Stimulated activated CD8-positive, alpha-beta memory T cell treated with anti-CD3 and anti-CD28 coated beads, Interleukin-12 subunit alpha, Interleukin-12 subunit beta, amount 100 ng/mL, for 24 hours (primary cell): Measurements from ENCODE around the gene FAM89B.
"Not testable (repeated sequence)": the region's sequence is repeated elsewhere in the genome, so short reads cannot be mapped to it uniquely, and the experiment has no call there.

Source experiments
- DNase-seq: peaks from one replicate; pipeline ENCODE4 v3.0.0-alpha.2; 2020; ENCODE audit errors: extremely low read depth

Gene FAM89B

DNA sequence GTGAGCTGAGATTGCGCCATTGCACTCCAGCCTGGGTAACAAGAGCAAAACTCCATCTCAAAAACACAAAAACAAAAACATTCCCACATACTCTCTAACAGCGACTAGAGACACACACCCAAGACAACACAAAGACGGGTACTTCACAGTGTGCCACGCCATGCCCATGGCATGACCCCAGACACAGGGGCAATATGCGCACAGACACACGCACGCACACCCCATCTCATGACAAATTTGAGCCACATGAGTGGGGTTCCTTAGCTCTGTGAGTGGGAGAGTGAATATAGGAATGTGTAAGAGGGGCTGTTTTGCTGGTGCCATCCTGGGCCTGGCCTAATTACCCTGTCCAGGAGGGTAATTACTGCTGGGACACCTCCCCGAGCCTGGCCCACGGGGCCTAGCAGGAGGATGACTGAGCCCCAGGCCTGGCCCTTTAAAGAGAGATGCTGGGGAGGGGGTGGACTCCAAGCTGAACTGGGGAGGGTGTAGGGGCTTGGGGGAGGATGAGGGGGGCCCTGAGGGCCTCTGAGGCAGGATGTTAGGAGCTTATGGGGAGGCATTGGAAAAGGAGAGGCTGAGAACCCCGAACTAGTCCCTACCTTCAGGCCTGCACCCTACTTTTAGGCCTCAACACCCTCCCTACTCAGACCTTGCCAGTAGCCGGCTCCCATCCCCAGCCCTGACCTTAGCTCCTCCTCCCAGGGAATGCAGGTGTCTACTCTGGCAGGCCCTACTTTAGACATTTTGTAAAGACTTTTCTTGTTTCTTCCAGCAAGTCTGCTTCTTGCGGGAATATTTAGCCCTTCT lies 15.7 kb upstream of the FAM89B start:
- no peak for DNase-seq

DNA sequence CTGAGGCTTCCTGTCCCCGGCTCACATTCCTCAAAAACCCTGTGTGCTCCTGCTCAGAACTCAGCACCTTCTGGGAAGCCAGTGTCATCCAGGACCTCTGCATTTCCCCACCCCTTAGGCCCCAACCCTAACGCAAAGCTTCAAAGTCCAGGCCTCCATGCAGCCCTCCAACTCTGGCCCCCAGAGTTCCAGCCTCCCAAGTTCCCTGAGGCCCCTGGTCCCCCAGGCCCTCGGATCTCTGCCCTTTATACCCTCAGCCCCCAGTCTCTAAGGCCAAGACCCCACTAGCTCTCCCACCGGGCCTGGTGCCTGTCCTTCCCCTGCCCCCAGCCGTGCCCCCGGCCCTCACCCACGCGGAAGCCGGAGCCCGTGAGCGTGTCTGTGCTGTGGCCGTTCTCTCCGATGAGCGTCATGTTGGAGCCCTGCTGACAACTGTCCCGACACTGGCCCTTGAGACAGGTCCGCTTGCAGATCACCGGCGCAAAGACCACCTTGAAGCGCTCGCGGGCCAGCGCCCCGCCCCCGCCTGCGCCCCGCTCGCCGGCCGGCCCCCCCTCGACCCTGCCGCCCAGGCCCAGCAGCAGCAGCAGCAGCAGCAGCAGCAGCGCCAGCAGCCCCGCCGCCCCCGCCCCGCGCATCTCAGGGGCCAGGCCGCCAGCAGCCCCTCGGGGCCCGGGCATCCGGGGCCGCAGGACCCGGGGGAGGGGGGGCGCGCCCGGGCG lies 14.9 kb upstream of the FAM89B start:
- DNase-seq = no peak

DNA sequence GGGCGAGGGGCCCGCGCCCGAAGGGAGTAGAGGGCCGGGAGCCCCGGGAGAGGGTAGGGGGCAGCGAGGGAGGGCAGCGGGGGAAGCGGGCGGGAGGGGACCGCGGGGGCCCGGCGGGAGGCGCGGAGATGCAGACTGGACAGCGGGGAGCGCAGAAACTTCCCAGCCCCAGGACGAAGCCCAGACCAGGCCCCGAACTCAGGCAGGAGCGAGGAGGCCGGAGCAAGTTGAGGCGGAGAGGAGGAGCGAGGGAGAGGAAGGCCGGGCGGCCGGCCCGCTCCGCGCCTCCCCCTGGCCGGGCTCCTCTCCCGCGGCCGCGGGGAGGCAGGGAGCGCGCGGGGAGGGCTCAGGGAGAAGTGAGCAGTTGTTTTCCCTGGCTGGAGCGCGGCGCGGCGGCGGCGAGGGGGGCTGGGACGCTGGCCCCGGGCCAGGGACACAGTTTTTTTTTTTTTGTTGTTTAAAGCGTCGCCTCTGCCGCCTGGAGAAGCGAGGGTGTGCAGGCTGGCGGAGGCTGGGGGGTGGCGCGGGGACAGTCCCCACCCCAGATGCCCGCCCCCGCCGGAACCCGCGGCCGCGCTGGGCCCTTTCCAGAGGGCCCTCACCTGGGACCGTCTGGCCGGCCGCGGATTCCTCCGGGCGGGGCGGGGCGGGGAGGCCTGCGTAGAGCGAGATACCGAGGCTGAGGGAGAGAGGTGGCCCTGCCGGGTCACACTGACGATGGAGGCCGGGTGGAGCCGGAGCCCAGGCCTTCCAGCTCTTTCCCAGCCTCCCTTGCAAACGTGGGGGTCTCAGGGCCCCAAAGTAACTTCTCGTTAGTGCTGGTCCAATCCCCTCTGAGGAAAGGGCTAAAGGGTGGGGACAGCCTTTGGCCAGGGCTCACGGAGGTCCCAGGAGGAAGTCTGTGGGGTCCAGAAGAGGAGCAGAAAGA lies 14.1 kb upstream of the FAM89B start, which contains the start of gene LTBP3:
Gene LTBP3, minus strand, starts transcription at position 358 of the 928 bp plus-strand sequence. CDS start 400 bp downstream, outside the sequence.
- no peak for DNase-seq

DNA sequence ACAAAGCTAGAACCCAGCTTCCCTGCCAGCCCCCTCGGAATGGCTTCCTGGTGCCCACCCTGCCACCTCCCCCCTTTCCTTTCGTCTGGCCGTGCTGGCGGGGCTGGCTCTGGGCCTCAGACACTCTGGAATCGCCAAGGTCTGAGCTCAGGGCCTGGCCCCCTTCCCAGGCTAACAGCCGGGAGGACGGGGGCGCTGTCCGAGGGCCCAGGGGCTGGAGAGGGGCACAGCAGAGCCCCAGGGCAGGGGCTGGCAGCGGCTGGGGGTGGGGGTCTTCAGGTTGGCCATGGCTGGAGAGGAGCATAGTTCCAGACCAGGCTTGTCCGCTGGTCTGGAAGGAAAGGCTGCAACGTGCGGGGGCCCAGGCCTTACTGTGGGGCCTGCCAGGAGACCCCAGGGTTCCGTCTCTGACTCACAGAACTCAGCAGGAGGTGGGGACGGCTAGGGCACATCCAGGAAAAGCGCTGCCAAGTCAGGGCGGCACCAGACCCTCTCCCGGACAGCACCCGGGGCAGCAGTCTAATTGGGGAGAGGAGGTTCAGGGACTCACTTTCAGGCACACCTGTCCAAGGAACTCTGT lies 13.3 kb upstream of the FAM89B start:
- no peak for DNase-seq

DNA sequence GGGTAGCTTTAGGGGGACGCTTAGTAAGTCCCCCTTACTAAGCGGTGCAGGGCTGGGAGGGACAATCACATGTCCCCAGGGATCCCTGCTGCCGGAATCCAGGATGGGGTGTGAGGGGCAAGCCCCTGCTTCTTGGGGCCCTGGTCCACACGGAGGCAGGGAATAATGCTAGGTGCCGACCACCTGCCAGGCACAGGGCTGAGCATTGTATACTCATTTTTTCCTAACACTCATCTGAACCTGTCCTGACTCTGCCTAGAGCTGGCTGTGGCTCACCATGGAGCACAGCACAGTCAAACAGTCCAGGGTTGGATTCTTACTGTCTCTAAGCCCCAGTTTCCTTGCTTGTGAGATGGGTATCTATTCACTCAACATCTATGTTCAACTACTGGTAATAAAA lies 12.8 kb upstream of the FAM89B start:
- no peak for DNase-seq

DNA sequence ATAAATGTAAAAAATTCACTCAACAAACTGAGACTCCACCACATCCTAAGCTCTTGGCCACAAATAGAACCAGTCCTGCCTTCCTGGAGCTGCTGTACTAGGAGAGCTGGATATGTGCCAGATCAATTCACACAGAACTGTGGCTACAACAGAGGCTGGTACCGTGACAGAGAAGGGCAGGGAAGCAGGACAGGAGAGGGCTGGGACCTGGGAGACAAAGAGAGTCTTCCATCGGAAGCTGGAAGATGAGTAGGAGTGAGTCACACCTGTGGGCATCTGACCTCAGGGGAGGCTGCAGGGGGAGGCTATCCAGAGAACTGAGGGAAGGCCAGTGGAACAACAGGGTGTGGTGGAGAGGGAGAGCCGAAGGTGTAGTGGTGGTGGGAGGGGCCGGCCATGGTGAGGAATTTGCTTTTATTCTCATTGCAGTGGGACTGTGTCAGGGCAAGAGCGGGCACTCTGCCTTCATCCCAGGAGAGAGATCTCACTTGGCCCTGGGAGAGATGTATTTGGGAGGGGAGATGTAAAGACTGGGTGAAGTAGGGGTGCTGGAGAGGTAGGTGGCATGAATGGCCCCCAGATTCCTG lies 12.3 kb upstream of the FAM89B start:
- DNase-seq = no peak

DNA sequence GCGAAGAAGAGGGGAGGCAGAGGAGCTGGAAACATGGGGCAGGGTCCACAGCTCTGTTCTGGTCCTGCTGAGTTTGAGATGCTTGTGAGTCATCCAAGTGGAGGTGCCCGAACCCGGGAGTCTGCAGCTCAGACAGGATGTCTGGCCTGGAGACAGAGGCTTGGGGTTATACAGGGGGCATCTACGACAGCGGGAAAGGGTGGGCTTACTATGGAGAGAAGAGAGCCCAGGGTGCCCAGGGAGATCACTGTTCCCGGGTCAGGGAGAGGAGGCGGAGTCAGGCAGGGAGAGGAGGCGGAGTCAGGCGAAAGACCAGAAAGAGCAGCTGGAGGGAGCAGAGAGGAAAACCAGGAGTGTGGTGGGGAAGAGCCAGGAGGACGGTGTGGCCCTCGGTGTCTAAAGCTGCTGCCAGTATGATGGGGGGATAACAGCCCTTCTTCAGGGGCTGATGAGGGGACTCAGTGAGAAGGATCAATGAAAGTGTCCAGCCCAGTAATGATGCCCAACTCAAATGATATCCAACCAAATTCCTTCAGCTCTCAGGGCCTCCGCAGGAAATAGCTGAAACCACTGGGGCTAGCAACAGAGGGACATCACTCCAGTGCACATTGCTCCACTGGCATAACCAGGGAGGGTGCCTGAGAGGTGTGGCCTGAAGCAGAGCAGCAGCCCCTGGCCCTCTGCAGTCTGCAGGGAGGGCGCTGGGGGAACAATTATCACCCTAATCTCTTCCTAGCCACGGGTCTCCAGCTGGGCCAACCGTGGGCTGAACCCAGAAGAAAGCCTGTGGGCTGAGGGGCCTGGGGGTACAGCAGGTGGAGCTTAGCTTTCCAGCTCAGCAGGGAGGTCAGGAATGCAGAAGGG lies 11.6 kb upstream of the FAM89B start:
- DNase-seq = no peak

DNA sequence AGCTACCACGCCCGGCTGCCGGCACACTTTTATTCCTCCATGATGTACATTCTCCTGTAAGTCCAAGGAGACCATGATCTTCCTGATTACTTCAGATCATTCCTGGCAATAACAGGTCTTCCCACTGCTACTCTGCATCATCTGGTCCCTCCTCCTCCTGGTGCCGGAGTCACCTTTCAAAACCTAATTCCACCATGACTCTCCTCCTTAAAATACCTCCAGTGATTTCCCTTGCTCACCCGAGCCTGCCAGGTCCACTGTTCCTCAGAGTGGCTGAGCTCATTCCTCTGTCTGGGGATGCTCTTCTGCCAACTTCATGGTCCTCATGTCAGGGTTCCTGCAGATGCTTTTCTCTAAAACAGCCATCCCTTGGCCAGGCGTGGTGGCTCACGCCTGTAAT lies 10.3 kb upstream of the FAM89B start:
- DNase-seq = no peak

DNA sequence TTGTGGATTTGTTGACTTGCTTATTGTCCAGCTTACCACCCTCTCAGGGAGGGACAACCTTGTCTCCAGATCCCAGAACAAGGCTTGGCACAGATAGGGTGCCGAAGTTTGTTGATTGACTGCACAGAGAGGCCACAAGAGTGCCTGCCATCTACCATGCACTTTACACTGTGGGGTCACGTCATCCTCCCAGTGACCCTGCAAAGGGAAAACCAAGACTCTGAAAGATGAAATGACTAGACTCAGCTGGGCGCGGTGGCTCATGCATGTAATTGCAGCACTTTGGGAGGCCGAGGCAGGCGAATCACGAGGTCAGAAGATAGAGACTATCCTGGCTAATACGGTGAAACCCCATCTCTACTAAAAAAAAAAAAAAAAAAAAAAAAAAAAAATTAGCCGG lies 9.6 kb upstream of the FAM89B start:
- no peak for DNase-seq

DNA sequence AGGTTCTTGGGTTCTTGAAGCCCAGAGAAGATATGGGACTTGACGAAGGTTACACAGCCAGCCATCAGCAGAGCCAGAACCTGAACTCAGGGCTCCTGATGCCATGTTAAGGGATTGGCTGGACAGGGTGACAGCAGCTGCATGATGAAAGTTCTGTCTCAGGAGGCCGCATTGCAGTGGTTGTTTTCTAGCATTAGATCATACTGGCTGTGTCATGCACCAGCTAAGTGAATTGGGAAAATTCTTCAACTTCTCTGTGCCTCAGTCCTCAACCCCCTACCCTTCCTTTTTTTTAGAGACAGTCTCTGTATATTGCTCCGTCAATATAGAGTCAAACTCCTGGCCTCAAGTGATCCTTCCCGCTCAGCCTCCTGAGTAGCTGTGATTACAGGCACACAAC lies 8.7 kb upstream of the FAM89B start:
- DNase-seq = no peak

DNA sequence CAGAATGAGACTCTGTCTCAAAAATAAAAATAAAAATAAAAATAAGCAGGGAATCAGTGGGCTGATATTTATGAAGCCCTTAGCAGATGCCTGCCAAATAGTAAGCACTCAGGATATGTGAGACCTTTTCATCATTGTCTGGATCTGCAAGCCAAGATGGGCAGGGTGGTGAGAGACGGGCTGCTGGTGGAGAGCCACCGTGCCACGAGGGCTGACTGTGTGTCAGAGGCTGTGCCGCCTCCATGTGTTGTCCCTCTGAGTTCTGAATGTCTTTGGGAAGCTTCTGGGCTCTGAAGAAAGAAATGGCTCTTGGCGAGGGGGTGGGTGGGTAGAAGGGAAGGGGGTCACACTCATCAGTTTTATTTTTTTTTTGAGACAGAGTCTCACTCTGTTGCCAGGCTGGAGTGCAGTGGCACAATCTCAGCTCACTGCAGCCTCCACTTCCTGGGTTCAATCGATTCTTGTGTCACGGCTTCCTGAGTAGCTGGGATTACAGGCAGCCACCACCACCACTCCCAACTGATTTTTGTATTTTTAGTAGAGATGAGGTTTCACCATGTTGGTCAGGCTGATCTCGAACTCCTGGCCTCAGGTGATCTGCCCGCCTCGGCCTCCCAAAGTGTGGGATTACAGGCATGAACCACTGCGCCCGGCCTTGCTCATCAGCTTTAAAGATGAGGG lies 7.3 kb upstream of the FAM89B start:
- DNase-seq = not testable (repeated sequence)

DNA sequence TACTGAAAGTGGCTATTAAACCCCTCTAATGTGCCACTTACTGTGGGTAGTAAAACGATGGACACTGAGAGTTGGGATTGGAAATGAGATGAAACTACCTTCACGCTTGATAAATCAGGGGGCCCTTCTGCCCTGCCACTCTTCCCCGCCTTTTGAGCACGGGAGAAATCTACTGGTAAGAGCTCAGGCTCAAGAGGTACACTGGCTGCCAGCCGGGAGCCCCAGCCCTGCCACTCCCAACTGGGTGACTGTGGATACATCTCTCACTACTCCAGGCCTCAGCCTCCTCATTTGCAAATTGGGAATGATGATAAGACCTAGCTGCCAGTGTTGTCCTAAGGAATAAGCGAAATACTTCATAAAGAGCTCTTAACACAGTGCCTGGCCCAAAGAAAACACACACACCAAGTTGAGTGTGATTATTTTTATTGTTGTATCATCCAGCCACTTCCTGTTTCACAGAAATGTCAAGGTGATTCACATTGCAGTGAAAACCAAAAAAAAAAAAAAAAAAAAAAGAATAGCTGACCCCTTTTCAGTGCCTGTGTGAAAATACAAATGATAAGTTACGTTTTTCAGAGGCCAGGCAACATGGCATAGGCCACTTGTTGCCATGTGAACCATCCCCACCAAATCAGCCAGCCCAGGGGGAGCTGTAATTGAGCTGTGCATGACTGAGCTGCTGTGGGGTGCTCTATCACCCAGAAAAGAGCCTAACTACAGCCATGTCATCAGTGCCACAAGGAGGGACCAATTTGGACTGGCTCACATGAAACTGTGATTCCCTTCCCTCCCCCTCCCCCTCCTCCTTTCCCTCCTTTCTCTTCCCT lies 6.5 kb upstream of the FAM89B start:
- DNase-seq = no peak

DNA sequence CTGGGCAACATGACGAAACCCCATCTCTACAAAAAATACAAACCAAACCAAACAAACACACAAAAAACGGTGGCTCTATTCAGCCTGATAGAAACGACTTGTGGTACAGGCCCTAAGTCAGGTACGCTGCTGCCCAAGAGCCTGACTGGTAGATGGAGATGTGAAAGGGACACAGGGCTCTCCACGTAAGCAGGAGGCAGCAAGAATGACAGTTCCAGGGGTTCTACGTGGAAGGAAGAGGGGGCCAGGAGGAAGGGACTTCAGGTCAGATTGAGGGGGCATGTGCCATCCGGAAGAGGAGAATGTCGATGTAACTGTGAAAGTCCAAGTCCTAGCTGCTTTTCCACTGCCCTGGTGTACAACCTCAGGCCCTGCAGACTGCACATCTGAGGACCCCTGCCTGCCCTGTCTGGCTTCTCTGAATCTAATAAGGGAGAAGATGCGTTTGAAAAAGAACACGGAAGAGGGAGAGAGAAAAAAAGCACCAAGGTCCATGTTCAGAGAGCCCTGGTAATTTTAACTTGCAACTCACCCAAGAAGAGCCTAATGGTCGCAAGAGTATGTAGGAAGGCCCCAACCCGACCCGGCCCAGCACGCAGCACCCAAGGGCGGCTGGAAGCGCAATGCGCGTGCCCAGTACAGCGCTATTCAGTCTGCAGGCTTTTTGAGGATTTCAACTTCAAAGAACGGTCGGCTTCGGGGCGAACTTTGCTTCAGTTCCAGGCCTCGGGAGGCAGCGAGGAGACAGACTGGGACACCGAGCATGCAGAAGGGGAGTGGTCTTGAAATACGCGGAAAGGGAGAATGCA lies 3.0 kb upstream of the FAM89B start:
- no peak for DNase-seq

DNA sequence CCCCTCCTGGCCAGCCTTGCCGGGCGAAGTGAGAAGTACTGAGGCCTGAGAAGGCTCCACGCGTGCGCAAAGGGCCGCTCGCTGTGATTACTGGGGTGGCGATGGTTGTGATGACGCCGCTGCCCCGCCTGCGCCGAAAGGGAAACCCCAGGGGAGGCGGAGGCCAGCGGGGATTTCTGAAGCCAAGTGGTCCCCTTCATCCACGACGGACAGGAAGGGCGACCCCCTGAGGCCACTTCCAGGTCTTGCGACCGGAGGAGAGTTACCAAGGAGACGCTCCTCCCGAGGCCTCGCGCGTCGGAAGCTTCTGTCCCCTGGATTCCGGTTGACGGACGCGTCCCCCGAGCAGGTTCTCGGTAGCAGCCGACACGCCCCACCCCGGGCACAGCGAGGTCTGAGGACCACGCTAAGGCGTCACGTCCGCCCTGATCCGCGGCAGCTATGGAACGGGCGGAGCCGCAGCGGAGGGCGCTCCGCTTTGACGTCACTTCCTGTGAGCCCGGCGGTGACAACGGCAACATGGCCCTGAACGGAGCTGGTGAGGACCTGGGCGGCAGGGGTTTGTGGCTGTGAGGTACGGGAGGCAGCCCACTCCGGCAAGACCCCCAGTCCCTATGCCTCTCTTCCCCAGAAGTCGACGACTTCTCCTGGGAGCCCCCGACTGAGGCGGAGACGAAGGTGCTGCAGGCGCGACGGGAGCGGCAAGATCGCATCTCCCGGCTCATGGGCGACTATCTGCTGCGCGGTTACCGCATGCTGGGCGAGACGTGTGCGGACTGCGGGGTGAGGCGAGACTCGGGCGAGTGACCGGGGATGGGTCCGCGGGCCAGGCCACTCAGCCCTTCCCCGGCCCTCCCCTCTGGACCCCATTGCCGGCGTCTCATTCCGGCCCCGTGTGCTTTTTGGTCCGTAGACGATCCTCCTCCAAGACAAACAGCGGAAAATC lies 2.1 kb upstream of the FAM89B start, which contains the start of gene ZNRD2:
Gene ZNRD2, plus strand, starts transcription at position 505 of the 946 bp plus-strand sequence. Its CDS starts 15 bp downstream, at position 520.
- peak; percentile 99 for DNase-seq

DNA sequence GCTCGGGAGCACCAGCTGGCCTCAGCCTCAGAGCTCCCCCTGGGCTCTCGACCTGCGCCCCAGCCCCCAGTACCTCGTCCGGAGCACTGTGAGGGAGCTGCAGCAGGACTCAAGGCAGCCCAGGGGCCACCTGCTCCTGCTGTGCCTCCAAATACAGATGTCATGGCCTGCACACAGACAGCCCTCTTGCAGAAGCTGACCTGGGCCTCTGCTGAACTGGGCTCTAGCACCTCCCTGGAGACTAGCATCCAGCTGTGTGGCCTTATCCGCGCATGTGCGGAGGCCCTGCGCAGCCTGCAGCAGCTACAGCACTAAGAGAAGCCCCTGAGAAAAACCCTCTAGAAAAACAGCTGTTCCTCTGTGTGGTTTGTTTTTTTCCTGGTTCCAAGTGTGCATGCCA lies 918 bp upstream of the FAM89B start:
- DNase-seq = no peak

DNA sequence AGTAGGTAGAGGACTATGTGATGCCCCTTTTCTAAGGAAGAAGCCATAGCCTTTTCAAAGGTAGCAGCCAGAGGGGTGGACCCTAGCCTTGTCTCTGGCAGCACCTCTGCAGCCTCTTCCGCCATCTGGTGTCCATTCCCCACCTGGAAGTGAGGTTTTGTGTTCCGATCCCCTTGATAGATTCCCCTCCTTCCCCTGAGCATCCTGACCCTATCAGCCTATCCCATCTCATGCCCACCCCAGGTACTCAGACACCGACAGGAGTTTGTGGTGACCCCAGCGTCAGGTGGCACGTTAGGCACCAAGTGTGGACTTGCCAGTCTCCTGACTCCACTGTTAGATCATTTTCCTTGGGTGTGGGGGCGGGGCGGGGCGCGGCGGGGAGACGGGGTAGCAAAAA lies 398 bp upstream of the FAM89B start:
- no peak for DNase-seq
